IPS DF 6.9 (cell line): ENCODE data around the gene GGACT.

ENCODE experiments used
- DNase-seq: peaks from one replicate; pipeline ENCODE4 v3.0.0-alpha.2; 2013; ENCODE audit warnings: low read depth, low spot score
- H3K27ac ChIP-seq: one replicate; pipeline ENCODE4 v1.5.1; 2013; ENCODE audit warnings: low read length, control low read depth
- H3K27me3 ChIP-seq: 2 replicates; pipeline ENCODE4 v1.6.1; 2013; ENCODE audit warnings: mild to moderate bottlenecking, low read length; ENCODE audit not compliant: control insufficient read depth, insufficient read depth
- H3K36me3 ChIP-seq: 2 replicates; pipeline ENCODE4 v1.6.1; 2013; ENCODE audit warnings: low read length; ENCODE audit not compliant: control insufficient read depth, insufficient read depth
- H3K4me1 ChIP-seq: 2 replicates; pipeline ENCODE4 v1.6.1; 2013; ENCODE audit warnings: low read length; ENCODE audit not compliant: control insufficient read depth, insufficient read depth
- H3K4me3 ChIP-seq: 2 replicates; pipeline ENCODE4 v1.5.1; 2013; ENCODE audit warnings: mild to moderate bottlenecking, low read length
- H3K9me3 ChIP-seq: 2 replicates; pipeline ENCODE4 v1.6.1; 2013; ENCODE audit warnings: low read length, inconsistent platforms; ENCODE audit not compliant: control insufficient read depth, insufficient read depth
- WGBS: extraction: QIAGEN DNeasy Blood & Tissue Kit; methylation state at CpG from one replicate; pipeline ENCODE4 v1.1.7; 2013; ENCODE audit warnings: mixed read lengths, missing lambda C conversion rate; ENCODE audit not compliant: insufficient read length, insufficient coverage; 5-methylcytosine and 5-hydroxymethylcytosine counted together

Gene GGACT

GRCh38 chr13:100560498-100561157 lies 28.0 kb downstream of the GGACT start:
- H3K9me3 ChIP-seq, result no peaks in the 10 kb centered on the region
- H3K4me3 ChIP-seq, result no peak overlapping the region
- no peak overlapping the region for H3K27ac ChIP-seq
- H3K36me3 ChIP-seq, result no peaks in the 10 kb centered on the region
- no peak for DNase-seq
- H3K4me1 ChIP-seq, result no peaks in the 10 kb centered on the region
- WGBS, result no CpG with 5 or more reads among the region's 15 CpGs
- H3K27me3 ChIP-seq, result no peaks in the 10 kb centered on the region

- H3K4me3 ChIP-seq, result no peak overlapping the region
- WGBS, result no CpG with 5 or more reads among the region's 8 CpGs
Measured at GRCh38 chr13:100559886-100560285, 28.7 kb downstream of the GGACT start.

GRCh38 chr13:100552755-100553154 lies 35.8 kb downstream of the GGACT start:
- H3K27ac ChIP-seq, result no peak overlapping the region
- no peaks in the 10 kb centered on the region; the same call in 1 of the 2 replicates for H3K36me3 ChIP-seq
- H3K4me1 ChIP-seq, result no peaks in the 10 kb centered on the region
- WGBS, result no CpG with 5 or more reads among the region's 11 CpGs
- no peaks in the 10 kb centered on the region for H3K9me3 ChIP-seq
- DNase-seq, result no peak
- H3K27me3 ChIP-seq, result no peaks in the 10 kb centered on the region
- H3K4me3 ChIP-seq, result no peak overlapping the region

More at GRCh38 chr13:100559886-100560285, 28.7 kb downstream of the GGACT start:
- H3K27me3 ChIP-seq, result no peaks in the 10 kb centered on the region
- no peak overlapping the region for H3K27ac ChIP-seq
- no peaks in the 10 kb centered on the region for H3K36me3 ChIP-seq
- H3K4me1 ChIP-seq, result no peaks in the 10 kb centered on the region
- H3K9me3 ChIP-seq, result no peaks in the 10 kb centered on the region
- DNase-seq, result no peak

- H3K4me1 ChIP-seq, result no peaks in the 10 kb centered on the region; the same call in 1 of the 2 replicates
- no peaks in the 10 kb centered on the region for H3K9me3 ChIP-seq
- H3K27ac ChIP-seq, result no peak overlapping the region
- H3K27me3 ChIP-seq, result no peaks in the 10 kb centered on the region
- DNase-seq, result no peak
- no peak overlapping the region for H3K4me3 ChIP-seq
- no CpG with 5 or more reads among the region's 9 CpGs for WGBS
- H3K36me3 ChIP-seq, result no peaks in the 10 kb centered on the region; the same call in 1 of the 2 replicates
Measured at GRCh38 chr13:100549316-100549715, 39.3 kb downstream of the GGACT start.

GRCh38 chr13:100547791-100548201 lies 40.8 kb downstream of the GGACT start:
- Histone ChIP-seq H3K9me3 (no peaks in the 10 kb centered on the region), H3K27ac (no peak overlapping the region), H3K36me3 (no peaks in the 10 kb centered on the region; the same call in 1 of the 2 replicates), H3K27me3 (no peaks in the 10 kb centered on the region), H3K4me3 (no peak overlapping the region), H3K4me1 (no peaks in the 10 kb centered on the region; the same call in 1 of the 2 replicates)
- no peak for DNase-seq
- no CpG with 5 or more reads among the region's 9 CpGs for WGBS

- H3K4me1 ChIP-seq, result no peaks in the 10 kb centered on the region; the same call in 1 of the 2 replicates
- no peaks in the 10 kb centered on the region; the same call in 1 of the 2 replicates for H3K36me3 ChIP-seq
- no peaks in the 10 kb centered on the region for H3K27me3 ChIP-seq
- H3K9me3 ChIP-seq, result no peaks in the 10 kb centered on the region
- no peak overlapping the region for H3K27ac ChIP-seq
- H3K4me3 ChIP-seq, result no peak overlapping the region
- WGBS, result no CpG with 5 or more reads among the region's 21 CpGs
- DNase-seq, result no peak
Measured at GRCh38 chr13:100546713-100547405, 41.7 kb downstream of the GGACT start.

- H3K4me3 ChIP-seq, result no peak overlapping the region
- no peaks in the 10 kb centered on the region for H3K27me3 ChIP-seq
- H3K9me3 ChIP-seq, result no peaks in the 10 kb centered on the region
- DNase-seq, result no peak
- no CpG with 5 or more reads among the region's 4 CpGs for WGBS
- no peaks in the 10 kb centered on the region; the same call in 1 of the 2 replicates for H3K4me1 ChIP-seq
- no peaks in the 10 kb centered on the region; the same call in 1 of the 2 replicates for H3K36me3 ChIP-seq
- no peak overlapping the region for H3K27ac ChIP-seq
Measured at GRCh38 chr13:100545684-100546061, 42.9 kb downstream of the GGACT start.

GRCh38 chr13:100544866-100545683 lies 43.5 kb downstream of the GGACT start:
- DNase-seq, result no peak
- H3K4me1 ChIP-seq, result no peaks in the 10 kb centered on the region; the same call in 1 of the 2 replicates

GRCh38 chr13:100543872-100544602 lies 44.6 kb downstream of the GGACT start:
- Histone ChIP-seq H3K4me1 (no peaks in the 10 kb centered on the region; the same call in 1 of the 2 replicates), H3K27ac (no peak overlapping the region), H3K4me3 (no peak overlapping the region), H3K27me3 (no peaks in the 10 kb centered on the region), H3K9me3 (no peaks in the 10 kb centered on the region), H3K36me3 (no peaks in the 10 kb centered on the region)
- no CpG with 5 or more reads among the region's 26 CpGs for WGBS
- DNase-seq, result no peak

More at GRCh38 chr13:100544866-100545683, 43.5 kb downstream of the GGACT start:
- Histone ChIP-seq H3K9me3 (no peaks in the 10 kb centered on the region), H3K36me3 (no peaks in the 10 kb centered on the region; the same call in 1 of the 2 replicates), H3K27me3 (no peaks in the 10 kb centered on the region), H3K4me3 (no peak overlapping the region), H3K27ac (no peak overlapping the region)
- no CpG with 5 or more reads among the region's 22 CpGs for WGBS

GRCh38 chr13:100542826-100543156 lies 45.8 kb downstream of the GGACT start:
- H3K36me3 ChIP-seq, result no peaks in the 10 kb centered on the region
- H3K4me3 ChIP-seq, result no peak overlapping the region
- no peak overlapping the region for H3K27ac ChIP-seq
- no peaks in the 10 kb centered on the region; the same call in 1 of the 2 replicates for H3K4me1 ChIP-seq
- H3K9me3 ChIP-seq, result no peaks in the 10 kb centered on the region
- H3K27me3 ChIP-seq, result no peaks in the 10 kb centered on the region
- WGBS, result no CpG with 5 or more reads among the region's 8 CpGs
- DNase-seq, result no peak
